H1 (cell line): ENCODE measurements around the gene PSMD12.

Experiments
- BACH1 ChIP-seq: IDR thresholded peaks from 2 replicates; pipeline ENCODE4 v1.6.1; 2012; ENCODE audit warnings: low read length, improper control_type of control experiment
- CEBPB ChIP-seq: IDR thresholded peaks from 2 replicates; pipeline ENCODE4 v1.6.1; 2012; ENCODE audit warnings: low read depth, low read length
- CHD2 ChIP-seq: IDR thresholded peaks from 2 replicates; pipeline ENCODE4 v1.6.1; 2012; ENCODE audit warnings: low read length, improper control_type of control experiment
- EP300 ChIP-seq, 2 experiments: IDR thresholded peaks; 1 replicate in 1 of 2; 2 replicates in 1 of 2; pipeline ENCODE4 v1.6.1; 2011 to 2012; ENCODE audit warnings: low read depth in 2 of 2, low read length in 2 of 2, mild to moderate bottlenecking in 2 of 2, borderline replicate concordance in 1 of 2, inconsistent platforms in 1 of 2, moderate library complexity in 1 of 2
- EZH2 ChIP-seq: fragments of 200-600 bp; sonication (generic); IDR thresholded peaks from 2 replicates; pipeline ENCODE4 v1.7.1; 2012; ENCODE audit warnings: low read depth, mild to moderate bottlenecking, moderate library complexity, low read length, inconsistent platforms; ENCODE audit not compliant: severe bottlenecking
- POLR2A ChIP-seq, 2 experiments: IDR thresholded peaks; 1 replicate in 1 of 2; 2 replicates in 1 of 2; pipeline ENCODE4 v1.6.1; 2011; ENCODE audit warnings: low read depth in 2 of 2, low read length in 2 of 2, mild to moderate bottlenecking in 2 of 2; ENCODE audit errors: control extremely low read depth in 1 of 2
- POLR2AphosphoS5 ChIP-seq: IDR thresholded peaks from 2 replicates; pipeline ENCODE4 v1.6.1; 2011; ENCODE audit warnings: low read depth, low read length
- POU5F1 ChIP-seq: IDR thresholded peaks from 2 replicates; pipeline ENCODE4 v1.6.1; 2011; ENCODE audit warnings: low read depth, mild to moderate bottlenecking, low read length, moderate library complexity
- RFX5 ChIP-seq: IDR thresholded peaks from 2 replicates; pipeline ENCODE4 v1.6.1; 2011; ENCODE audit warnings: low read depth, low read length, improper control_type of control experiment, borderline replicate concordance
- YY1 ChIP-seq: IDR thresholded peaks from 2 replicates; pipeline ENCODE4 v1.6.1; 2011; ENCODE audit warnings: low read depth, mild to moderate bottlenecking, low read length
- ZNF274 ChIP-seq: IDR thresholded peaks from 2 replicates; pipeline ENCODE4 v1.7.0; 2012; ENCODE audit warnings: low read length, borderline replicate concordance; ENCODE audit errors: extremely low read depth
- TF ChIP-seq, protein P1 (sequence below), 3 experiments: IDR thresholded peaks; 1 replicate in 2 of 3; 2 replicates in 1 of 3; pipeline versions ENCODE4 v1.5.1 to v1.6.1; 2011; ENCODE audit warnings: low read length in 3 of 3, mild to moderate bottlenecking in 3 of 3, inconsistent platforms in 2 of 3, low read depth in 1 of 3, moderate library complexity in 1 of 3; ENCODE audit not compliant: insufficient read depth in 1 of 3; ENCODE audit errors: control extremely low read depth in 1 of 3

DNA sequence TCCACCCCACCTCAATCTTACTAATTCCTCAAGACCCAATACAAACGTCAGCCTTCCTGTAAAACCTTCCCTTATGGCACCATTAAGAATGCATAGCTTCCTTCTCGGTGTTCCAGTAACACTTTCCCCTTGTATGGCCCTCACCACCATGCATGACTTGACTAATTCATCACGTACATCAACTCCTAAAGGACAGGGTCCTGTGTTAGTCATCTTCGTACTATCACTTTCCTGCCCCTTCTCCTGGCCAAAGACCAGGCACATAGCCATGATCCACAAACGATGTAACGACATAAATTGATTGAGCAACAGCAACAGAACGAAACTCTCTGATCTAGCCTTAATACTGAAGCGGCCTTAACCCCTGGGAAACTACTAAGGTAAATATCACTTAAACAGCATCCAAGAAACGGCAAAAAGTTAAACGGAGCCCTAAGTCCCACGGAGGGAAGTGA, 612 bp downstream of the PSMD12 start:
- no peak for TF ChIP-seq POLR2AphosphoS5
- TF ChIP-seq, protein P1, sequence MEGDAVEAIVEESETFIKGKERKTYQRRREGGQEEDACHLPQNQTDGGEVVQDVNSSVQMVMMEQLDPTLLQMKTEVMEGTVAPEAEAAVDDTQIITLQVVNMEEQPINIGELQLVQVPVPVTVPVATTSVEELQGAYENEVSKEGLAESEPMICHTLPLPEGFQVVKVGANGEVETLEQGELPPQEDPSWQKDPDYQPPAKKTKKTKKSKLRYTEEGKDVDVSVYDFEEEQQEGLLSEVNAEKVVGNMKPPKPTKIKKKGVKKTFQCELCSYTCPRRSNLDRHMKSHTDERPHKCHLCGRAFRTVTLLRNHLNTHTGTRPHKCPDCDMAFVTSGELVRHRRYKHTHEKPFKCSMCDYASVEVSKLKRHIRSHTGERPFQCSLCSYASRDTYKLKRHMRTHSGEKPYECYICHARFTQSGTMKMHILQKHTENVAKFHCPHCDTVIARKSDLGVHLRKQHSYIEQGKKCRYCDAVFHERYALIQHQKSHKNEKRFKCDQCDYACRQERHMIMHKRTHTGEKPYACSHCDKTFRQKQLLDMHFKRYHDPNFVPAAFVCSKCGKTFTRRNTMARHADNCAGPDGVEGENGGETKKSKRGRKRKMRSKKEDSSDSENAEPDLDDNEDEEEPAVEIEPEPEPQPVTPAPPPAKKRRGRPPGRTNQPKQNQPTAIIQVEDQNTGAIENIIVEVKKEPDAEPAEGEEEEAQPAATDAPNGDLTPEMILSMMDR (IDR thresholded peaks at IDR 0.05; ENCODE audit: control extremely low read depth in 1 of 3, insufficient read depth in 1 of 3, low read depth in 1 of 3, low read length in 3 of 3) = no peak
- no peak for TF ChIP-seq POLR2A (IDR thresholded peaks at IDR 0.05; ENCODE audit: control extremely low read depth in 1 of 2, low read depth in 2 of 2, low read length in 2 of 2)
- no peak for TF ChIP-seq EZH2
- no peak; the same call in 1 of the 2 replicates for TF ChIP-seq BACH1
- TF ChIP-seq YY1 = no peak
- TF ChIP-seq CHD2 = no peak
- no peak for TF ChIP-seq ZNF274
- TF ChIP-seq POU5F1 = no peak
- no peak for TF ChIP-seq CEBPB
- no peak for TF ChIP-seq RFX5
- TF ChIP-seq EP300 (IDR thresholded peaks at IDR 0.05; ENCODE audit: borderline replicate concordance in 1 of 2, low read depth in 2 of 2, low read length in 2 of 2) = no peak
